Omental fat pad (tissue), 4 donors: Measurements from ENCODE around the gene LRRC59. TPM values are rescaled to one million over a fixed set of nuclear protein-coding genes. Genes with fewer than 3 reads are reported as not detected.

Experiments used
- ATAC-seq: fragments of 150-250 bp; one replicate; pipeline ENCODE4 v1.9.1; 2016; ENCODE audit warnings: mild to moderate bottlenecking, moderate library complexity; ENCODE audit not compliant: low FRiP score
- DNase-seq: peaks from one replicate; pipeline ENCODE4 v3.0.0-alpha.2; 2019; ENCODE audit warnings: low spot score
- CTCF ChIP-seq, 3 donors: fragments of 450-650 bp; IDR thresholded peaks; one replicate each; pipeline ENCODE4 v1.5.1; 2016 to 2017; ENCODE audit warnings: antibody characterized with exemption in 3 of 3, mild to moderate bottlenecking in 3 of 3, moderate library complexity in 2 of 3
- total RNA-seq, 4 donors: library from RNA; depleted of rRNA; stranded (reverse); fragments of >200 nt; gene quantifications; one replicate each; pipeline ENCODE4 v1.1.0, GENCODE V29; 2016

LRRC59 gene
- total RNA-seq, 4 donors from 2014 or later: 53.6 to 193 (median 102) TPM

GRCh38 chr17:50394711-50395110, 2.6 kb downstream of the LRRC59 start:
- ATAC-seq (no peak), DNase-seq (no peak)
- no peak for TF ChIP-seq CTCF (IDR thresholded peaks at IDR 0.05)

GRCh38 chr17:50393700-50394099, 3.6 kb downstream of the LRRC59 start:
- no peak for TF ChIP-seq CTCF (IDR thresholded peaks at IDR 0.05)
- ATAC-seq: no peak

GRCh38 chr17:50392621-50393020, 4.7 kb downstream of the LRRC59 start:
- no peak for TF ChIP-seq CTCF (IDR thresholded peaks at IDR 0.05)
- ATAC-seq (no peak), DNase-seq (no peak)

More at GRCh38 chr17:50393700-50394099, 3.6 kb downstream of the LRRC59 start:
- DNase-seq: no peak

GRCh38 chr17:50389534-50389933, 7.8 kb downstream of the LRRC59 start:
- DNase-seq (no peak), ATAC-seq (no peak)
- TF ChIP-seq CTCF (IDR thresholded peaks at IDR 0.05): no peak

GRCh38 chr17:50388728-50389127, 8.6 kb downstream of the LRRC59 start:
- DNase-seq: no peak
- ATAC-seq: no peak
- TF ChIP-seq CTCF (IDR thresholded peaks at IDR 0.05): no peak

- ATAC-seq: no peak
These were observed 10.8 kb downstream of the LRRC59 start for GRCh38 chr17:50386510-50386909.

More at GRCh38 chr17:50386510-50386909, 10.8 kb downstream of the LRRC59 start:
- TF ChIP-seq CTCF (IDR thresholded peaks at IDR 0.05): no peak
- DNase-seq: no peak
